C4-2B (cell line): ENCODE results near the gene TTN.
"Not testable (repeated sequence)": the region's sequence is repeated elsewhere in the genome, so short reads cannot be mapped to it uniquely, and the experiment has no call there.

Source experiments
- H3K27ac ChIP-seq: fragments of 450-650 bp; 2 replicates; pipeline ENCODE4 v1.5.1; 2017
- CTCF ChIP-seq: fragments of 450-650 bp; conservative IDR thresholded peaks from 2 replicates; pipeline ENCODE4 v1.5.1; 2017; ENCODE audit warnings: mild to moderate bottlenecking
- ZFX ChIP-seq: fragments of 450-650 bp; IDR thresholded peaks from 2 replicates; pipeline ENCODE4 v1.6.1; 2017

TTN gene

GRCh38 chr2:178681081-178681480 lies 126.1 kb downstream of the TTN start:
- H3K27ac ChIP-seq: no peak overlapping the region
- TF ChIP-seq CTCF (no peak), ZFX (no peak)

GRCh38 chr2:178679891-178680290 lies 127.3 kb downstream of the TTN start:
- TF ChIP-seq CTCF (no peak), ZFX (no peak)
- no peak overlapping the region for H3K27ac ChIP-seq

- no peak overlapping the region for H3K27ac ChIP-seq
- TF ChIP-seq CTCF (no peak), ZFX (no peak)
Observed at GRCh38 chr2:178677599-178677998, 129.6 kb downstream of the TTN start.

GRCh38 chr2:178676046-178676445 lies 131.2 kb downstream of the TTN start:
- H3K27ac ChIP-seq: no peak overlapping the region
- no peak for TF ChIP-seq ZFX
- no peak for TF ChIP-seq CTCF

- TF ChIP-seq CTCF (peak; percentile 43), ZFX (no peak)
- H3K27ac ChIP-seq: no peak overlapping the region
Observed at GRCh38 chr2:178674122-178674521, 133.1 kb downstream of the TTN start.

- H3K27ac ChIP-seq: no peak overlapping the region
- TF ChIP-seq CTCF (no peak), ZFX (no peak)
Observed at GRCh38 chr2:178666458-178666857, 140.8 kb downstream of the TTN start.

GRCh38 chr2:178658480-178658879 lies 148.7 kb downstream of the TTN start:
- H3K27ac ChIP-seq: not testable (repeated sequence)

GRCh38 chr2:178650554-178650953 lies 156.7 kb downstream of the TTN start:
- no peak for TF ChIP-seq ZFX
- H3K27ac ChIP-seq: no peak overlapping the region

GRCh38 chr2:178644919-178645318 lies 162.3 kb downstream of the TTN start:
- H3K27ac ChIP-seq: no peak overlapping the region
- no peak for TF ChIP-seq CTCF
- no peak for TF ChIP-seq ZFX
